Measurements from ENCODE around the gene BRIP1. TPM values are rescaled to one million over a fixed set of nuclear protein-coding genes. Genes with fewer than 3 reads are reported as not detected.

The BRIP1 gene
- polyA plus RNA-seq, 2 donors = 1.4 to 1.7 TPM

- Histone ChIP-seq H3K27me3 (ENCODE audit: control insufficient read depth in 1 of 2, insufficient read depth in 2 of 2, low read length in 2 of 2) (no peaks in the 10 kb centered on the region), H3K4me3 (ENCODE audit: low read depth in 1 of 2, low read length in 2 of 2) (no peak overlapping the region)
Measured at GRCh38 chr17:61749823-61750404, 113.4 kb downstream of the BRIP1 start.

GRCh38 chr17:61746248-61746985 lies 116.9 kb downstream of the BRIP1 start:
- no peaks in the 10 kb centered on the region for H3K27me3 ChIP-seq (ENCODE audit: control insufficient read depth in 1 of 2, insufficient read depth in 2 of 2, low read length in 2 of 2)
- WGBS, 2 donors = 98 to 99% methylated on average over 3 of the region's 3 CpGs
- H3K4me1 ChIP-seq (ENCODE audit: control insufficient read depth in 2 of 2, insufficient read depth in 2 of 2, low read length in 1 of 2) = no peaks in the 10 kb centered on the region
- H3K27ac ChIP-seq (ENCODE audit: low read depth in 2 of 2, low read length in 1 of 2) = no peak overlapping the region
- H3K9me3 ChIP-seq (ENCODE audit: control insufficient read depth in 2 of 2, insufficient read depth in 1 of 2, low read depth in 1 of 2, low read length in 1 of 2) = no peaks in the 10 kb centered on the region
- no peak overlapping the region for H3K4me3 ChIP-seq (ENCODE audit: low read depth in 1 of 2, low read length in 2 of 2)
- no peaks in the 10 kb centered on the region for H3K36me3 ChIP-seq (ENCODE audit: control insufficient read depth in 2 of 2, insufficient read depth in 2 of 2, low read length in 1 of 2)

More at GRCh38 chr17:61749823-61750404, 113.4 kb downstream of the BRIP1 start:
- 96% methylated on average over 3 of the region's 3 CpGs for WGBS, 2 donors
- H3K36me3 ChIP-seq (ENCODE audit: control insufficient read depth in 2 of 2, insufficient read depth in 2 of 2, low read length in 1 of 2) = no peaks in the 10 kb centered on the region
- H3K9me3 ChIP-seq (ENCODE audit: control insufficient read depth in 2 of 2, insufficient read depth in 1 of 2, low read depth in 1 of 2, low read length in 1 of 2) = no peaks in the 10 kb centered on the region
- no peak overlapping the region for H3K27ac ChIP-seq (ENCODE audit: low read depth in 2 of 2, low read length in 1 of 2)
- H3K4me1 ChIP-seq (ENCODE audit: control insufficient read depth in 2 of 2, insufficient read depth in 2 of 2, low read length in 1 of 2) = no peaks in the 10 kb centered on the region

- Histone ChIP-seq H3K4me1 (ENCODE audit: control insufficient read depth in 2 of 2, insufficient read depth in 2 of 2, low read length in 1 of 2) (no peaks in the 10 kb centered on the region), H3K27ac (ENCODE audit: low read depth in 2 of 2, low read length in 1 of 2) (no peak overlapping the region), H3K36me3 (ENCODE audit: control insufficient read depth in 2 of 2, insufficient read depth in 2 of 2, low read length in 1 of 2) (no peaks in the 10 kb centered on the region), H3K4me3 (ENCODE audit: low read depth in 1 of 2, low read length in 2 of 2) (no peak overlapping the region), H3K27me3 (ENCODE audit: control insufficient read depth in 1 of 2, insufficient read depth in 2 of 2, low read length in 2 of 2) (no peaks in the 10 kb centered on the region), H3K9me3 (ENCODE audit: control insufficient read depth in 2 of 2, insufficient read depth in 1 of 2, low read depth in 1 of 2, low read length in 1 of 2) (no peaks in the 10 kb centered on the region)
Measured at GRCh38 chr17:61744804-61745203, 118.5 kb downstream of the BRIP1 start.

GRCh38 chr17:61744252-61744651 lies 119.1 kb downstream of the BRIP1 start:
- 93 to 94% methylated on average over 3 of the region's 3 CpGs for WGBS, 2 donors
- Histone ChIP-seq H3K36me3 (ENCODE audit: control insufficient read depth in 2 of 2, insufficient read depth in 2 of 2, low read length in 1 of 2) (no peaks in the 10 kb centered on the region), H3K27me3 (ENCODE audit: control insufficient read depth in 1 of 2, insufficient read depth in 2 of 2, low read length in 2 of 2) (no peaks in the 10 kb centered on the region), H3K9me3 (ENCODE audit: control insufficient read depth in 2 of 2, insufficient read depth in 1 of 2, low read depth in 1 of 2, low read length in 1 of 2) (no peaks in the 10 kb centered on the region), H3K4me1 (ENCODE audit: control insufficient read depth in 2 of 2, insufficient read depth in 2 of 2, low read length in 1 of 2) (no peaks in the 10 kb centered on the region), H3K4me3 (ENCODE audit: low read depth in 1 of 2, low read length in 2 of 2) (no peak overlapping the region), H3K27ac (ENCODE audit: low read depth in 2 of 2, low read length in 1 of 2) (no peak overlapping the region)

GRCh38 chr17:61743766-61744165 lies 119.6 kb downstream of the BRIP1 start:
- Histone ChIP-seq H3K4me1 (ENCODE audit: control insufficient read depth in 2 of 2, insufficient read depth in 2 of 2, low read length in 1 of 2) (no peaks in the 10 kb centered on the region), H3K36me3 (ENCODE audit: control insufficient read depth in 2 of 2, insufficient read depth in 2 of 2, low read length in 1 of 2) (no peaks in the 10 kb centered on the region), H3K27me3 (ENCODE audit: control insufficient read depth in 1 of 2, insufficient read depth in 2 of 2, low read length in 2 of 2) (no peaks in the 10 kb centered on the region), H3K27ac (ENCODE audit: low read depth in 2 of 2, low read length in 1 of 2) (no peak overlapping the region), H3K4me3 (ENCODE audit: low read depth in 1 of 2, low read length in 2 of 2) (no peak overlapping the region), H3K9me3 (ENCODE audit: control insufficient read depth in 2 of 2, insufficient read depth in 1 of 2, low read depth in 1 of 2, low read length in 1 of 2) (no peaks in the 10 kb centered on the region)
- WGBS, 2 donors = 96 to 98% methylated on average over 6 of the region's 6 CpGs

GRCh38 chr17:61739002-61739401 lies 124.3 kb downstream of the BRIP1 start:
- Histone ChIP-seq H3K9me3 (ENCODE audit: control insufficient read depth in 2 of 2, insufficient read depth in 1 of 2, low read depth in 1 of 2, low read length in 1 of 2) (no peaks in the 10 kb centered on the region), H3K27me3 (ENCODE audit: control insufficient read depth in 1 of 2, insufficient read depth in 2 of 2, low read length in 2 of 2) (no peaks in the 10 kb centered on the region), H3K27ac (ENCODE audit: low read depth in 2 of 2, low read length in 1 of 2) (no peak overlapping the region), H3K4me3 (ENCODE audit: low read depth in 1 of 2, low read length in 2 of 2) (no peak overlapping the region), H3K4me1 (ENCODE audit: control insufficient read depth in 2 of 2, insufficient read depth in 2 of 2, low read length in 1 of 2) (no peaks in the 10 kb centered on the region), H3K36me3 (ENCODE audit: control insufficient read depth in 2 of 2, insufficient read depth in 2 of 2, low read length in 1 of 2) (no peaks in the 10 kb centered on the region)

- H3K9me3 ChIP-seq (ENCODE audit: control insufficient read depth in 2 of 2, insufficient read depth in 1 of 2, low read depth in 1 of 2, low read length in 1 of 2) = no peaks in the 10 kb centered on the region
- no peak overlapping the region for H3K27ac ChIP-seq (ENCODE audit: low read depth in 2 of 2, low read length in 1 of 2)
- H3K36me3 ChIP-seq (ENCODE audit: control insufficient read depth in 2 of 2, insufficient read depth in 2 of 2, low read length in 1 of 2) = no peaks in the 10 kb centered on the region
- H3K4me1 ChIP-seq (ENCODE audit: control insufficient read depth in 2 of 2, insufficient read depth in 2 of 2, low read length in 1 of 2) = no peaks in the 10 kb centered on the region
- H3K27me3 ChIP-seq (ENCODE audit: control insufficient read depth in 1 of 2, insufficient read depth in 2 of 2, low read length in 2 of 2) = no peaks in the 10 kb centered on the region
- H3K4me3 ChIP-seq (ENCODE audit: low read depth in 1 of 2, low read length in 2 of 2) = no peak overlapping the region
Measured at GRCh38 chr17:61738249-61738648, 125.1 kb downstream of the BRIP1 start.

- H3K9me3 ChIP-seq (ENCODE audit: control insufficient read depth in 2 of 2, insufficient read depth in 1 of 2, low read depth in 1 of 2, low read length in 1 of 2) = no peaks in the 10 kb centered on the region
- H3K4me1 ChIP-seq (ENCODE audit: control insufficient read depth in 2 of 2, insufficient read depth in 2 of 2, low read length in 1 of 2) = no peaks in the 10 kb centered on the region
- H3K36me3 ChIP-seq (ENCODE audit: control insufficient read depth in 2 of 2, insufficient read depth in 2 of 2, low read length in 1 of 2) = no peaks in the 10 kb centered on the region
- no peak overlapping the region for H3K27ac ChIP-seq (ENCODE audit: low read depth in 2 of 2, low read length in 1 of 2)
- 94 to 100% methylated on average over 4 of the region's 4 CpGs for WGBS, 2 donors
- H3K4me3 ChIP-seq (ENCODE audit: low read depth in 1 of 2, low read length in 2 of 2) = no peak overlapping the region
- no peaks in the 10 kb centered on the region for H3K27me3 ChIP-seq (ENCODE audit: control insufficient read depth in 1 of 2, insufficient read depth in 2 of 2, low read length in 2 of 2)
Measured at GRCh38 chr17:61737820-61738219, 125.5 kb downstream of the BRIP1 start.

GRCh38 chr17:61736438-61736837 lies 126.9 kb downstream of the BRIP1 start:
- no peaks in the 10 kb centered on the region for H3K9me3 ChIP-seq (ENCODE audit: control insufficient read depth in 2 of 2, insufficient read depth in 1 of 2, low read depth in 1 of 2, low read length in 1 of 2)
- no peaks in the 10 kb centered on the region for H3K36me3 ChIP-seq (ENCODE audit: control insufficient read depth in 2 of 2, insufficient read depth in 2 of 2, low read length in 1 of 2)
- H3K27me3 ChIP-seq (ENCODE audit: control insufficient read depth in 1 of 2, insufficient read depth in 2 of 2, low read length in 2 of 2) = no peaks in the 10 kb centered on the region
- H3K4me3 ChIP-seq (ENCODE audit: low read depth in 1 of 2, low read length in 2 of 2) = no peak overlapping the region
- no peaks in the 10 kb centered on the region for H3K4me1 ChIP-seq (ENCODE audit: control insufficient read depth in 2 of 2, insufficient read depth in 2 of 2, low read length in 1 of 2)
- H3K27ac ChIP-seq (ENCODE audit: low read depth in 2 of 2, low read length in 1 of 2) = no peak overlapping the region

GRCh38 chr17:61735807-61736206 lies 127.5 kb downstream of the BRIP1 start:
- Histone ChIP-seq H3K4me1 (ENCODE audit: control insufficient read depth in 2 of 2, insufficient read depth in 2 of 2, low read length in 1 of 2) (no peaks in the 10 kb centered on the region), H3K27ac (ENCODE audit: low read depth in 2 of 2, low read length in 1 of 2) (no peak overlapping the region), H3K36me3 (ENCODE audit: control insufficient read depth in 2 of 2, insufficient read depth in 2 of 2, low read length in 1 of 2) (no peaks in the 10 kb centered on the region), H3K27me3 (ENCODE audit: control insufficient read depth in 1 of 2, insufficient read depth in 2 of 2, low read length in 2 of 2) (no peaks in the 10 kb centered on the region), H3K4me3 (ENCODE audit: low read depth in 1 of 2, low read length in 2 of 2) (no peak overlapping the region), H3K9me3 (ENCODE audit: control insufficient read depth in 2 of 2, insufficient read depth in 1 of 2, low read depth in 1 of 2, low read length in 1 of 2) (no peaks in the 10 kb centered on the region)
- 90 to 97% methylated on average over 2 of the region's 2 CpGs for WGBS, 2 donors
